ENCODE results near the gene MTG2.

Gene MTG2, protein sequence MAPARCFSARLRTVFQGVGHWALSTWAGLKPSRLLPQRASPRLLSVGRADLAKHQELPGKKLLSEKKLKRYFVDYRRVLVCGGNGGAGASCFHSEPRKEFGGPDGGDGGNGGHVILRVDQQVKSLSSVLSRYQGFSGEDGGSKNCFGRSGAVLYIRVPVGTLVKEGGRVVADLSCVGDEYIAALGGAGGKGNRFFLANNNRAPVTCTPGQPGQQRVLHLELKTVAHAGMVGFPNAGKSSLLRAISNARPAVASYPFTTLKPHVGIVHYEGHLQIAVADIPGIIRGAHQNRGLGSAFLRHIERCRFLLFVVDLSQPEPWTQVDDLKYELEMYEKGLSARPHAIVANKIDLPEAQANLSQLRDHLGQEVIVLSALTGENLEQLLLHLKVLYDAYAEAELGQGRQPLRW

DNA sequence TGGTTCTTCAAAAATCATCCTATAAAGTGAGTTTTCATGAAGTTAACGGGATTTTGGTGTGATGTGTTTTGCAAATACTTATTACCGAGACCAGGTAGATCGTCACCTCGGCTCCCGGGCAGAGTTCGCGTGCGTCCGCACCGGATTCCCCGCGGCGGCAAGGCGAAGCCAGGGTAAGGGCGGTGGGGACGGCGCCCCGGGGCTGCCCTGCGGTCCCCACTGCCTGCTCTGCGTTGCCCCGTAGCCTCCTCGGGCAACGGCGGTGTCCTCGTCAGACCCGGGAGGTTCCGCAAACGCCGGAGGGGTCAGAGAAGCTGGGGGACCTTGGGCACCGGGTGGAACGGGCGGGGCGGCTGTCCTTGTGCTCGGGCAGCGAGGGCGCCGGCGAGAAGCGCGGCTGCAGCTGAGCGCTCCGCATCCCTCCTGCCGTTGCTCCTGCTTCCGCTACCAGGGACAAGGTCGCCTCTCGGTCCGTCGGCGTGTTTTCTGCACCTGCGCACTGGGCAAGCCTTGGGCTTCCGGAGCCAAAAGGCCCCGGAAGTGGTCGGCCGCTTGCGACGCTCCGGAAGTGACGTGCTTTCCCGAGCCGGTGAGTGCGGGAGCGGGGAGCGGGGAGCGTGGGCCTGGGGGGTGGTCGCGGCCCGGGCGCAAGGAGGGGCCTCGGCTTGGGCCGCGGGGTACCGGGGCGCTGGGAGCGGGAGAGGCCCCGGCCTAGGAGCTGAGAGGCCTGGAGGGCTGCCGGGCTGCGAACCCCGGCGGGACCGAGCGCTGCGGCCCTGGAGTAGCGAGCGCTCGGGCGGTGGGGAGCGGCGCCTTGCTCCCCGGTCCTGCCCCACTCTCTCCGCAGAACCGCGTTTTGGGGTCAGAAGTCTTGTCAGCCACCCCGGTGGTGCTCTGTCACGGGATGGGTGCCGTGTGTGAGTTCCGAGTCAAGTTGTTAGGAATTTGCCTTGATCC, at the start of gene MTG2:
Gene MTG2, plus strand, starts transcription at position 560 of the 957 bp plus-strand sequence. CDS start 10,393 bp downstream, outside the sequence.
- DNase-seq = peak; percentile 96 to 97

DNA sequence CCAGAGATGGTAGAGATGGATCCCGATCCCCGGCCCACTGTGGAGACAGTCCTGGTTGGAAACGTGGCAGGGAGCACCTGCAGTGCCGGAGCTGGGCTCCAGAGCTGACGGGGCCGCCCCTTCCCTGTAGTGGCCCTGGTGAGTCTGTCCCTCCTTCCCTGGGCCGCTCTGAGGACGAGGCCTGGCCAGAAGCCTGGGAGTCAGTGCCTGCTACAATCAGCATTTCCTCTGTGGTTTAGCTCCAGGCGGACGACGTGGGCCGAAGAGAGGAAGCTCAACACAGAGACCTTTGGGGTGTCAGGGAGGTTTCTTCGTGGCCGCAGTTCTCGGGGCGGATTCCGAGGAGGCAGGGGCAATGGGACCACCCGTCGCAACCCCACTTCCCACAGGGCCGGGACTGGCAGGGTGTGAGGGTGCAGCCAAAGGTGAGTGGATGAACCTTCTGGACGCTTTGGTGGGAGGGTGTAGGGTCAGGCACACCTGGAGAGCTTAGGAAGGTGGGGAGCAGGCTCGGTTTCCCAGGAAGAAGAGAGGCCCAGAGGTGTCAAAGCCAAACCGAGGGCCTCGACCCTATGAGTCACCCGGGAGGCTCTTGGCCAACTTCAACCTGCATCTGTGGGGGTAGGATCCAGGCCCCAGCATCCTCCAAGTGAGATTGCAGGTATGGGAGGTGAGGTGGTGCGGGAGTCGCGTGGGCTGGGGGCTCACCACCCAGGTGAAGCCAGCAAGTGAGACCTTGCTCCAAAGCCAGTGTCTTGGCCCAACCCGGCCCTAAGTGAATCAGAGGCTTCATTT, 49.6 kb upstream of the MTG2 start:
- DNase-seq = no peak

DNA sequence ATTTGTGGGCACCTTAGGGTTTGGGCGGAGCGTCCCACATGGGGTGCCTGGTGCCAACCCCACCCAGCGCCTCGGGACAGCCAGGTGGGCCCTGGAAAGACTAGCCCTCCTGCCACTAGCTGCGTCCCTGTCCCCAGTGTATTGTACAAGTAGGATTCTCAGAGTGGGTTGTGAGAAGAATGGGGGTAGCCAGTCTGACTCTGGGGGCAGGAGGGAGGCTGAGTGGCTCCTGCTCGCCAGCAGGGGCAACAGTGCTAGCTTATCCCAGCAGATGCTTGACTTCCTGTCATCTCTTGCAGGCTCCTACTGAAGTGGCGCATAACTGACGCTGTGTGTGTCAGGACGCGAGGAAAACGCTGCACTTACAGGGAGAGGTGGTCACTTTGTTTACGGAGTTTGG, 49.0 kb upstream of the MTG2 start:
- no peak for DNase-seq

DNA sequence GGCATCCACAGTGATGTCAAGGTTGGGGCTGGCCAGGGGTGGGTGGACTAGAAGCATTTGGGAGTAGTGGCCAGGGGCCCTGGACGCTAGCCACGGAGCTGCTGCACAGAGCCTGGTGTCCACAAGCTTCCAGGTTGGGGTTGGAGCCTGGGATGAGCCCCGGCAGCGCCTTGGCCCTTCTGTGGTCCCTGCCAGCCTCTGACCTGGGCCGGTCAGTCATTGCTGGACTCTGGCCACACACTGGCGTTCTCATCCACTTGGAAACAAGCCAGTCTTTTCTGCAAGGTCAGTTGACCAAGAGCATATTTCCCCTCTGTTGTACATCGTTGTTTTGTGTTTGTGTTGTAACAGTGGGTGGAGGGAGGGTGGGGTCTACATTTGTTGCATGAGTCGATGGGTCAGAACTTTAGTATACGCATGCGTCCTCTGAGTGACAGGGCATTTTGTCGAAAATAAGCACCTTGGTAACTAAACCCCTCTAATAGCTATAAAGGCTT, 48.0 kb upstream of the MTG2 start:
- DNase-seq = no peak

DNA sequence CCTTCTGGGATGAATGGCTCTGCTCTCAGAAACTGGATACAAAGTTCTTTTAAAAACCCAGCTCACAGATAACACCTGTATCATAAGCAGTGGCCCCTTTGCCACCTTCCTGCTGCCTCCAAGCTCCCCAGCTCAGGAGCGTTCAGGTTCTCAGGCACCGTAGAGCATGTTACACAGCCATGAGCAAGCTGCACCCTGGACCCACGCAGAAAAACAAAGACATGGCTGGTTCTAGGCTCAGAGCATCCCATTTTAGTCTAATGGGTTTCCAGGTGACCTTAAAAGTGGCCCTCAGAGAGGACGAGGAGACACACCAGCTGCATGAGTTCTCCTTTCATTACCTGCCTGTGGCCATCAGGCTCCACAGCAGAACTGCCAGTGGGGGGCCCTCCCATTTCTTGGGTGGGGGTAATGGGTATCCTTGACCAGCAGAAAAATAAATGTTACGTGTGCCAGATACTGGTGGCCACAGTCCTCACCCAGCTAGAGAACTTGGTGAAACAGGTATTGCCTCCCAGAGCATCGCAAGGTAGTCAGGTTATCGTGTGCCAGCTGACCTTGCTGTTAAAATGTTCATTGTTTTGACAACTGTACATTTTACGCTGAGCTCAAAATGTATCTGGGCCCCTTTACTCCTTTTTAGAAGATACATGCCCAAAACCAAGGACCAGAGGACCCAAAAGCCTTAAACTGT, 47.1 kb upstream of the MTG2 start:
- DNase-seq = no peak

DNA sequence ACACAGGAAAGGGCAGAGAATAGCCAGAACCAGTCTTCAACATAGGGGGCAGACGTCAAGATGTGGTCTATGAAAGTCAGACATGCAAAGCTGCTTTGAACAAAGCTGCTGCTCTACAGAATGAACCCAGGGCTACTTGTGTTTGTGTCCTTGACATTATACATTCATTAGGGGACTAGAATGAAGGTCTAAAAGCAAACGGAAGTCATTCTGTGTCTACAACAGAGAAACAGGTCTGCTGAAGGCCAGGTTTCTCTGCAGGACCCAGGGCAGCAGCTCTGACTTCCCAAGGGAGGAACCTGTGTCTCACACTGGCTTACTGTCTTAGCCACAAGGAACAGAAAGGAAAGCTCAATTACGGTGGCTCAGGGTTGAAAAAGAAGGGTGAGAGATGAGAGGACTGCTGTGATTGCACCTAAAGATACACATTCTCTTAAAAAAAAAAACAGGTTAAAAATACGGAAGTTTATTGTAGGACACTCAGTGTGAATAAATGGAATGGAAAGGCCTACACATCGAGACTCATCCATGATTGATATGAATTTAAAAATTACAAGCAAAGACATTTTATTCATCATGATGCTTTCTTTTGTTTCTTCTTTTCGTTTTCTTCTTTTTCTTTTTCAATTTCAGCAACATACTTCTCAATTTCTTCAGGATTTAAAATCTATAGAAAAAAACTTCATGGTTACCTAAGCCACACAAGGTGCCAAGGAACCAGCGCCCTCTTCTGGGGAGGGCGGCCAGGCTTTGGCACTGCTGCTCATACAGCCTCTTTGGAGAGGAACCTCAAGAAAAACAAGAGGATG, 46.3 kb upstream of the MTG2 start:
- peak; percentile 49 to 73 for DNase-seq

DNA sequence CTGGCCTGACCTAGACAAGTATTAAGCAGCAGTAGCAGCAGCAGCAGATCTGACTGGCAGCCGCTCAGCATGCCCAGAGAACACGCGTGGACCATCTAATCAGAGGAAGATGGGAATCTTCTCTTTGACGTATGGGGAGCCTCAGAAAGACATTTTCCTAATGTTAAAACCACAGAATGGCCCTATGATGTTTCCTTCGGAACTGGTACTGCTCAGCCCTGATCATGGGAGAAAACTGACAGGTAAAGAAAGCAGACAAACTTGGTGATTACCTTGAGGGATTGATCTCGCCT, 45.8 kb upstream of the MTG2 start:
- no peak for DNase-seq

DNA sequence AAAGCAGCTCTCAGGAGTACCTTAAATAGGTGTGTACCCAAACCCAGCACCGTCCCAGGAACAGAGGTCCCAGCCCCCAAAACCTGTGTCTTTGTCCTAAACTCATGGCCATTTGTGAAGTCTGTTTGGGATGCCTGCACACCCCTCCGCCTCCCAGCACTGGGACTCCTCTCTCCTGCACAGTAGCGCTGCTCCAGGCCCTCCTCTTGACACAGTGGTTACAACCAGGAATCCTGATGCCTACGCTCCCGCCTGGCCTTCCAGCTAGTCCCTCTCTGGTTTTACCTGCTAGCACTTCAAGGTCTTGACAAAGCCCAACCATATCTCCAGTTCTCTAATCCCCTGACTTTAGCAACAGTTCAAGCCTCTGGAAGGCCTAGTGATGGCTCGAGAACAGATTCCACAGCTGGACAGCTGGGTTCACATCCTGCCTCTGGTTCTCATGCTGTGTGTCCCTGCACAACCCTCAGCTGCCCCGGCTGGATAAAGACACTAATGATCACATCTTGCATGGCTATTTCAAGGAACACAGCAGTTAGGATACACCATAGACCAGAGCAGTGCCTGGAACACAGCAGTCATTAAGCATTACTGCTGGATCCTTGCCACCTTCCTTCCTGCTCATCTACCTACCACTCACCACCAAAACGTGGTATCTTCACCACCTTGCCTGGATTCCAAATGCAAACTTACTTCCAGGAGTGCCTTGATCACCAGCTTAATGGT, 45.2 kb upstream of the MTG2 start:
- no peak for DNase-seq

DNA sequence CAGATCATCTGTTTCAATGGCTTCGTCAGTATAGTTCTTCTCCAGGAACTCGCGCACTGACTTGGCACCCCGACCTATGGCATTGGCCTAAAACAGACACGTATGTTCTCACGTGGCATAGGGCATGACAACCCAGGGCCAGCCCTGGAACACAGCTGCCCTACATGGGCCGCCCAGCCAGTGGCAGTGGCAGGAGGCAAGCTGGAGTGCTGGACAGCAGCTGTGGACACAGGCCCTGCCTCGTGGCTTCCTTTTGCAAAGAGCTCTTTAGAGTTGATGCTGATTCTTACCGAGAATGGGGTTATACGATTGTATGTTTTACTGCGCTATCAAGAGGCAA, 44.7 kb upstream of the MTG2 start:
- DNase-seq = no peak

DNA sequence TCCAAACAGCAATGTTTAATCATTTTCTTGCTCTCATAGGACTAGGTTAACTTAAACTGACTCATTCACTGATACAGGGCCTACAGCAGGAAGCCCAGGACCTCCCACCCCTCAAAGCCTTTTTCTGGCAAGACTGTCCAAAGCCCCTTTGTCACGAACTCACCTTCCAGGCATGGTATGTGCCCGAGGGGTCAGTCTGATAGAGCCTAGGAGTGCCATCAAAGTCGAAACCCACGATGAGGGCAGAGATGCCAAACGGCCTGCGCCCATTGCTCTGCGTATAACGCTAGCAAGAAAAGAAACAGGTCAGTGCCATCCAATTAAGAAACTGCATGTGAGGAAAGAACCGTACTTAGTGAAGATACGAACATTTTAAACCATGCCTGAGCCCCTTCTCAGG, 43.9 kb upstream of the MTG2 start:
- DNase-seq = no peak

DNA sequence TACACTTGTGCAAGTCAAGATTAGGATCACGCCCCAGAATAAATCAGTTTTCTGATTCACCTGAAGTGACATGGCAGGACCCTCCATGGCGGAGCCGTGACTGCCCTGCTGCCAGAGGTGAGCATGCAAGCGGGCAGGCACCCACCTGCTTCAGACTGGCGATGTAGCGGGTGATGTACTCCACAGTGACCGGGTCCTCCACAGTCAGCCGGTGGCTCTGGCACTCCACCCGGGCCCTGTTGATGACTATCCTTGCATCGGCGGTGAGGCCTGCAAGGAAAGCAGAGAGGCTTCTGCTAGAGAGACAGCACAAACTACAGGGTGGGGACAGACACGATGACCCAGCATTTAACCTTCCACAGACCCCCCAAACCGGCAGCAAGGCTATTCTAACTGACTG, 43.2 kb upstream of the MTG2 start:
- no peak for DNase-seq

DNA sequence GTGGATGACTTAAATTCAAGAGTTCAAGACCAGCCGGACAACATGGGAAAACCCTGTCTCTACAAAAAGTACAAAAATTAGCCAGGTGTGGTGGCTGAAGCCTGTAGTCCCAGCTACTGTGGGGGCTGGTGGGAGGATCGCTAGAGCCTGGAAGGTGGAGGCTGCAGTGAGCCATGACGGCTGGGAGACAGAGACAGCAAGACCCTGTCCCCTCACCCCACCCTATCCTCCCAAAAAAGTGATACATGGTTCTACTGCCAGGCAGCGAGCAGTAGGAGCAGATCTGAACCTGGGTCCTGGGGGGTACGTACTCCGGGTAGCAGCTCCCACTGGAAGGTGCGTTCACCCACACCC, 41.8 kb upstream of the MTG2 start:
- DNase-seq = no peak

DNA sequence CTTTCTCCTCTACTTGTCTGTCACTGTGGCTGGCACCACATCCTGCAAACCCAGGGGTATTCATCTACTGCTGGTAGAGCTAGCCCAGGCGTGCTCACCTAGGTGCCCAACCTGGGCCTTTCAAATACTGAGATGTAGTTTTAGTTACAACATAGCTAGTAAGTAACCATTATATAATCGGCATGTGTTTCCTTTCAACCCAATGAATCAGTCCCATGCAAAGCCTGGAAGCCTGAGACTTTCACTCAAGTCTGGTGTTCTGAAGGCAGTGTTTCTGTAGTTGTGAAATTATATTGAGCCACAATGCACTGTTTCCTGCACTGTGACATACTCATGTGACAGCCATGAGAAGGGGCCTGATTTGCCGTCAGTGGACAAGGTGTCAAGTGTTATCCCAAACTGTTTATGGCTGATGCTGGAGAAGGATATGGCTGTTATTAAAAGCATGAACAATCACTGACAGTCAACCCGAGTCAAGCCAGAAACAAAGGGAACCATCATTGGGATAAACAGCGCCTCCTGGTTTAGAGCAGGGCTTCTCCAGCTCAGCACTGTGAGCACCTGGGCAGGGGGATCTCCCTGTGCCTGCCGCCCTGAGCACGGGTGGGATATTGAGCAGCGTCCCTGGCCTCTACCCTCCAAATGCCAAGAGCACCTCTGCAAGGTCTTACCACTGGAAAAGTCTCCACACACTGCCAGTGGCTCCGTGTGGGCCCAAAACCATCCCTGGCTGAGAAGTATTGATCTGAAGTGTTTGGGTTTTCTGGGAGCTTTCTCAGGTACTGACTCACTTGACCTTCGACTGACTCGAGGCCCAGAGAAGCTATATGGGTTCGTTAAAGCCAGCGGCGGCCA, 41.2 kb upstream of the MTG2 start:
- no peak for DNase-seq

DNA sequence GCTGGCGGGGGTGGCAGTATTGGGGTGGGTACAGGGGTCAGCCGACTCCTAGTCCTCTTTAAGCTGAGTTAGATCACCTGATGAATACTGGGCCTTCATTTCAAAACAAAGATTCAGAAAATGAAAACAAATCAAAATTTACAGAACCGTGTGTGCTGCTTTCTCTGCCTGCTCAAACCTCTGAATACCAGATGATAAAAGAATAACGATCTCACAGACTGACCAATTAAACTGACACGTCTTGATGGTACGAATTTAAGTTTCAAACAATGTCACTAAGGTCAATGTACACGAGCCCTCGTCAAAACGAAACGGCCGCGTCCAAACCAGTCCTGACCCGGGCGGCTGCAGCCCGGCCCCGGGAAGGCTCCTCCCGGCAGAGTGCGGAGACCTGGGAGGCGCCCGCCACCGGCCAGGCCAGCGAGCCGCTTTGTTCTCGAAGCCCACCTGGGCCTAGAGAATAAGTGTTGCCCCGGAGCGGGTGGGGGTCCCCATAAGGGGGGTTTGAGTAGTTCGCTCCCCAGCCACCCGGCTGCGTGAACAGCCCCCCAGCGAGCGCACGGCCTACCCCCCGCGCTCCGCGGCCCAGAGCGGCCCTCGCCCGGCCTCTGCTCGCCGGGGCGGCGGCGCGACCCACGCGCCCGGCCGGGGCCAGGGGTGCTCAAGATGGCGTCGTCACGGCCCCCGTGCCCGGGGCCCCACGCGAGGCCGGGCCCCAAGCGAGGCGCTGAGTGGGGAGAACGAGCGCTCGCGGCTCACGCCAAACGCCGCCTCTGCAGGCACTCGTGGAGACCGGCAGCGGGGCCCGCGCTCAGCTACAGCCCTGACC, 40.4 kb upstream of the MTG2 start:
- no peak for DNase-seq

DNA sequence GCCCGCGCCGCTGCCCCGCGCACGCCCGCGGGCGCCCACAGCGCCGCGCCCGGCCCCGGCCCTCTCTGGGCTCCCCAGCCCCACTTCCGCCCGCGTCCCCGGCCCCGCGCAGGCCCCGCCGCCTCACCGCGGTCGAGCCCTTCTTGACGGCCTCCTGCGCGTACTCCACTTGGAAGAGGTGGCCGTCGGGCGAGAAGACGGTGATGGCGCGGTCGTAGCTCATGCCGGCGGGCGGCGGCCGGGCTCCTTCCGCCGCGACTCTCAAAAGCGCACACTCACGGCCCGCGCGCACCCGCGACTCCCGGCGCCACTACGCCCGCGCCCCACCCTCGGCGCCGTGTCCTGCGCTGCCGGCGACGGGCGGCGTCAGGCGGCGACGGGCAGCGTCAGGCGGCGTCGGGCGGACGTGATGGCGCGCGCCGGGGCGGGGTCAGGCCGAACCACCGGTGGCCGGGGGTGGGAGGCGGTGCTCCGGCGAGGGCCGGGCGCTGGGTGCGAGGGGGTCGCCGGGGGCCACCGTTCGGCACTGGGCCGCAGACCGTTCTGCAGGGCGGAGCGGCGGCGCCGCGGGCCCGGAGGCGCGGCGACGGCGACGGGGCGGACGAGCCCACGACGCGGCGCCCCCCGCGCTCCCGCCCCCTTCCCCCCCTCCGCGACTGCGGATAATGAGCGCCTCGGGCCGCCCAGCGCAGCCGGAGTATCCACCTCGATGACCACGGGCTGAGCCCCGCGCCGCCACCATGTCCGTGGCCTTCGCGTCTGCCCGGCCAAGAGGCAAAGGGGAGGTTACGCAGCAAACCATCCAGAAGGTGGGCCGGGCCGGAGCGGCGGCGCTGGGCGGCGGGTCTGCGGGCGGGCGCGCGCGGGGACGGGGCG, 39.5 kb upstream of the MTG2 start, which contains the start of the genes PSMA7 and SS18L1:
Gene PSMA7, minus strand, starts transcription at position 314 of the 876 bp plus-strand sequence. Its CDS starts 91 bp downstream, at position 223.
Gene SS18L1, plus strand, starts transcription at position 689 of the 876 bp plus-strand sequence. Its CDS starts 52 bp downstream, at position 741.
- peak; percentile 76 to 86 for DNase-seq

DNA sequence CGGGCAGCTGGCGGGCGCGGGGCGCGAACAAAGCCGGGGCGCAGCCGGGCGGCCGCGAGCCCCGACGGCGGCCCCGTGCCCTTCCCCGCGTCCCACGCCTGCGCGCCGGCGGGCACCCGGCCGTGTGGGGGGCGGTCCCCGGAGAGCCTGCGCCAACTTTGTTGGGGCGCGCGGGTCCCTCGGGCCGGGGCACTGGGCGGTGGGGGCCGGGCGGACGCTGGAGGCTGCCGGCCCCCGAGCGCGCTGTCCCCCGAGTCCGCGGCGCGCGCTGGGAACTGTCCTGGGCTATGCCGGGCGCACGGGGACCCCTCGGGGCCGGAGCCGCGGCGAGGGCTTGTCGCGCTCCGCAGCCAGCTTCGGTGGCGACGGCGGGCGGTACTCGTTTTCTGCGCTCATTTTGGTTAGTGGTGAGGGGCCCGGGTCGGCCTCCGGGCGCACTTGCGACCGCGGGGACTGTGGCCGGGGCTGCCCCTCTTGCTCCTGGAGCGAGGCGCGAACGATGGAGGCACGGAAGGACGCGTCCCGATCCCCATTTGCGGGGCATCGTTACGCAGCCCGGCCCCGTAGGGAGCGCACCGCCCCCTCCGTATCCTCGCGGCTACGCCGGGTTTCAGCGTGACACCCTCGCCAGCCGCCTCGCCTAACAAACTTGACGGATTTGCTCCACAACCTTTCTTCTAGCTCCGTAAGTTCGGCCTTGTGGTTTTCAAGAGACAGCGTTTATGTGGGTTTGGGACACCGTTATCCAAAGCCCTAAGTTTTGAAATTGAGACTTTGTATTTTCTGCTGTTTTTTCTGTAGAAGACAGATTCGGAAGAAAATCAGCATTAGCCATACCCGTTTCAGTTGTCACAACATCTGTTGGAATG, 38.6 kb upstream of the MTG2 start:
- DNase-seq = peak in 1 of 2 experiments; percentile 57

DNA sequence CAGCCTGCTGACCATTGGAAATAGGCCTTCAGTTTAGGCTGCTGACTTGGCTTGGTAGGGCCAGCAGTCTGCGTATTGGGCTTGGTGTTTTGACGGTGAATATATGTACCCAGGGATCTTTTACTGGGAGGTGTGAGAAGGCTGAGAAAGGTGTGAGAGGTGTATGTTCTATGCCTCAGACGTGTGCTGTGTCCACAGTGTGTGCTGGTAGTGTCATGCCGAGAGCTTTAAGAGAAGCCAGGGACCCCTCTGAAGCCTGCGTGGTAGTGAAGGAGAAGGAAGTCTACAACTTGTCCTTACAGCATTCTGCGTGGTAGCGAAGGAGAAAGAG, 37.2 kb upstream of the MTG2 start:
- no peak for DNase-seq

All from SW 1271 (cell line).